H54 (cell line): Measurements from ENCODE around the gene P2RY12.
A peak's percentile ranks its signal among the peaks of the same experiment; 100 is the strongest.

Experiments
- DNase-seq: peaks from one replicate; pipeline ENCODE4 v3.0.0; 2011; ENCODE audit warnings: low spot score, mixed read lengths; ENCODE audit not compliant: insufficient read length
- FAIRE-seq: peaks from 3 replicates; lab custom pipeline; 2011; peaks lifted over from hg19 to GRCh38; lab: Jason Lieb, UNC
- POLR2A ChIP-seq: IDR thresholded peaks from 2 replicates; pipeline ENCODE4 v1.6.1; 2011; ENCODE audit warnings: low read depth, mild to moderate bottlenecking, low read length

The P2RY12 gene

DNA sequence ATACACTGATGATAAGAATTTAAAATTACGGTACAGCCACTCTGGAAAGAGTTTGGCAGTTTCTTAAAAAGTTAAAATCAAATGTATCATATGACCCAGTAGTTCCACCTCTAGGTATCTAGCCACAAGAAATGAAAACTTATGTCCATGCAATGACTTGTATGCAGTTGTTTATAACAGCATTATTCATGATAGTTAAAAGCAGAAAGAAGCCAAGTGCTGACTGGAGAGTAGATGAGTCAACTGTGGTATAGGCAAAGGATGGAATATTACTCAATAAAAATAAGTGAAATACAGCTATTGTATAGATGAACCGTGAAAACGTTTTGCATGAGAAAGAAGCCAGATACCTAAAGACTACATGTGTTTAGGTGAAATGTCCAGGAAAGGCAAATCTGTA, 82.8 kb downstream of the P2RY12 start:
- DNase-seq (peak; percentile 4), FAIRE-seq (peak; percentile 92)
- TF ChIP-seq POLR2A, result no peak

DNA sequence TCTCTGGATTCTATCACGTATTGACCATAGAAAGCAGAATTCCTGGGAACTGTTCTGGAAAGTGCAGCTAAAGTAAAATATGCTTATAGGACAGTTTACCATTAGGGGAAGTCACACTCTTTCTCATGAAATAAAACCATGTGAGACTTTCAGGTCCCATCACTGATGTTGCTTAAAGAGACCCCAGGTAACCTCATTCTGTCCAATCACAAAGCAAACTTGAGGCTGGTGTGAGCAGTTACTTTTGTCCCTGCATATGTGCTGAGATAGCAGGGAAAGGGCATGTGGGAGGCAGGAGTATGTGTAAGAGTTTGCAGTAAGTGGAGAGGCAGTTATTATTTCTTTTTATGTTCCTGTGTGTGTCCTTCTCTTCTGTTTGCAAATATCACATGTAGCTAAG, 84.0 kb downstream of the P2RY12 start:
- FAIRE-seq (peak; percentile 11), DNase-seq (no peak)
- no peak for TF ChIP-seq POLR2A

DNA sequence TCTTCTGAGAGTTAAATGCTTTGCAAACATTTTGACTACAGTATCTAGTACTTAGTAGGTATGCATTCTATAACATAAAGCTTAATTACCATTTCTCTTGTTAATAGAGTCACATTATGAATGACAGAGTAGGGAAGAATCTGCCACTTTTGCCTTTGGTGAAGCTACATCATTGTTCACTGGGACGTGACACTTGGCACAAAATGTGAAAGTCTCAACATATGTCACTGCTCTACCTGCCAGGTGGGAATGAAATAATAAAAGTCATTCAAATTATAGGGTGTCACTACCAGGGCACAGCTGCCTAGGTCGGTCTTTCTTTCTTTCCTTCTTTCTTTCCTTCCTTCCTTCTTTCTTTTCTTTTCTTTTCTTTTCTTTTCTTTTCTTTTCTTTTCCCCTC, 85.5 kb downstream of the P2RY12 start:
- FAIRE-seq (no peak), DNase-seq (no peak)
- no peak for TF ChIP-seq POLR2A

DNA sequence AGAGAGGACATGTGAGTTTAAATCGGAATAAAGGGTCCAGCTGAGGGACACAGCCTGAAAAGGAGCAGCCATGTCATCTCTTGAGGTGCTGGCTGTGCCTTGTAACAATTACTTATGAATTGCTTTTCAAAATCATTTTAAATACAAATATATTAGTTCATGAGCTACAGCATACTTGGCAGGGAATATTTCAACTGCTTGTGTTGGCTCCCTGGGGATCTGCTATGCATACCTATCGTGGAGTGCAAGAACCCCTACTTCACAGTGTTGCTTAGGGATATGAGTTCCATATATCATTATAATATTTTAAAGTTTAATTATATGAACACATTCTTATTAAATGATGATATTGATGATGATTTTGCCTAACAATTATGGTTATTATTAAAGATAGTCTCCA, 87.1 kb downstream of the P2RY12 start:
- no peak for TF ChIP-seq POLR2A
- FAIRE-seq, result no peak
- DNase-seq, result no peak

DNA sequence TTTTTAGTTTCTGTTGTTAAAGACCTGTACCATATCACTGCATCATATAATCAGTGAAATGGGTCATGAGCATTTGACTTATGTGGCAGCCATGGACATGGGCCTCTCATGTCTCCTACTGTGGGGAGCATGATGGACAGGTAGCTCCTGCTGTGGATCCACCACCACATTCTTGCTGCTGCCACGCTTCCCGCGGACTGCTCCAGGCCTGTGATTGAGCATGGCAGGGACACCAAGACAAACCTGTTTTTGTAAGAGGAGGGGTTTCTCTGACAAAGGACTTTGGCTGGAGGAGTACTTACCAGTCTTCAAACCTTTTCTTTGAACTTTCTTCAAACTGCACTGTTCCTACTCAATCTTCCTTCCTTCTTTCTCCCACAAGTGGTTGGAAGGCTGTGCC, 88.3 kb downstream of the P2RY12 start:
- FAIRE-seq (no peak), DNase-seq (no peak)
- TF ChIP-seq POLR2A, result no peak

DNA sequence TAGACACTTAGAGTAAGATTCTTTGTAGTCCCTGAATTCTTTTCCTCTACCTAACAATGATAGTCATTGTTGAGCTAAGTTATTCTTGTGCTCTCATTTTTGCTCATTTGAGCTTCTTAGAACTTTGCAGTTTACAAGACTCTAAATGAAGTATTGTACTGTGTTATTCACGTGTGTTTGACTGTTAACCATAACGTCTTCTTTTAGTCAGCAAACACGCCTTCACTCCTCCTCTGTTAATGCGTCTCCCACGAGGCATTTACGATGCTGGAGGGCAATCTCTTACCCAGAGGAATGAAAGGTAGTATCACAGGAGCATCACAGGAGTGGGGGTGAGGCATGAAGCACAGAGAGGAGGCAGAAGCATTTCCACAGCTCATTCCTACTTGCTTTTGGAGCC, 91.4 kb downstream of the P2RY12 start:
- peak; percentile 6 for FAIRE-seq
- no peak for TF ChIP-seq POLR2A
- DNase-seq, result no peak

DNA sequence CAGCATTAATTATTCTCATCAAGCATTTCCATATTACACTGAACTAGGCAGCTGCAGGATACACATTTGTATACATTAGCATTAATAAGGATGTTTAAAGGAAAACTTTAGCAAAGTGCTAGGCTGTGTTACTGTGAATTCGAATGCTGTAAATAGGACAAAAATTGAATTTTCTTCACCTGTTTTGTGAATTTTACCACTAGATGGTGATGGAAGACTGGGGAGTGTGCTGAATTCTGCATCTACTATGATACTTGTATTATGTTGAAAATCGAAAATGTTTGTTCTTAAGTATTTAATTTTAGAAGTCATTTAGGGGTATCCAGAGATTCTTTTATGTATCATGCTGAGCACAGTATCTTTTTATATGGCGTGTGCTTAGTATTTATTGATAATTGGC, 93.9 kb downstream of the P2RY12 start:
- FAIRE-seq (peak; percentile 75), DNase-seq (peak; percentile 4)
- TF ChIP-seq POLR2A, result no peak

DNA sequence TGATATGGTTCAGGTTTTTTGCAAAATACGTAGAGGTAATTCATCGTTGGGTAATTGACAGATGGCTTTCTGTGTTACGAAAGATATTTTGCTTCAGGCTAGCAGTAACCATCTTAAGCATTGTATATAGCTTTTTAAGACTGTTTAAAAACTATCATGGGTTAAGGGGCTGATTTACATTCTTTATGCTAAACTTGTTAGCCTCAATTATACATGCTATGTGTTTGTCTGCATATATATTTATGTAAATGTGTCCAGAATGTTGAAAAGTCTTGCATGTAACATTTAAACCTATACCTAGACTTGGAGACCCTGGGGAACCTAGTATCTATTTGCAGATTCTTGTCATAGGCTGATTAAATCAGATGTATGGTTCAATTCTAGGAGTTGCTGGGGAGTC, 95.1 kb downstream of the P2RY12 start:
- FAIRE-seq (no peak), DNase-seq (no peak)
- TF ChIP-seq POLR2A, result no peak
